SU-DHL-6 (cell line): Measurements from ENCODE around the gene LRP1B.

Source experiments
- H2AFZ ChIP-seq: fragments of 200-600 bp; sonication (generic); 2 replicates; pipeline ENCODE4 v1.6.1; 2014; ENCODE audit warnings: low read depth, mild to moderate bottlenecking, moderate library complexity, mixed read lengths, antibody characterized with exemption, low read length; ENCODE audit not compliant: severe bottlenecking
- H3F3A ChIP-seq: fragments of 200-600 bp; shearing (Covaris generic); 2 replicates; pipeline ENCODE4 v1.6.0; 2016; ENCODE audit warnings: antibody characterized with exemption, mild to moderate bottlenecking; ENCODE audit not compliant: insufficient read depth
- H3K27ac ChIP-seq: fragments of 200-600 bp; sonication (generic); 2 replicates; pipeline ENCODE4 v1.5.1; 2016; ENCODE audit warnings: low read depth, mild to moderate bottlenecking, low read length, moderate library complexity, mixed read lengths
- H3K27me3 ChIP-seq: fragments of 200-600 bp; sonication (generic), shearing (Covaris generic); 2 replicates; pipeline ENCODE4 v1.6.0; 2014; ENCODE audit warnings: mild to moderate bottlenecking, low read length
- H3K36me3 ChIP-seq: fragments of 200-600 bp; sonication (generic); 2 replicates; pipeline ENCODE4 v1.6.1; 2014; ENCODE audit warnings: mild to moderate bottlenecking, low read length, mixed read lengths
- H3K4me2 ChIP-seq: fragments of 300-600, 200-600 bp; shearing (Covaris generic), sonication (generic); 2 replicates; pipeline ENCODE4 v1.6.0; 2014; ENCODE audit warnings: low read length, low read depth, mild to moderate bottlenecking; ENCODE audit not compliant: poor library complexity, severe bottlenecking
- H3K4me3 ChIP-seq: fragments of 200-600 bp; sonication (generic); 2 replicates; pipeline ENCODE4 v1.5.1; 2014; ENCODE audit warnings: antibody characterized with exemption, low read length, mild to moderate bottlenecking, mixed read lengths; ENCODE audit not compliant: insufficient read depth, poor library complexity, severe bottlenecking
- H3K79me2 ChIP-seq: fragments of 200-600 bp; sonication (generic); 2 replicates; pipeline ENCODE4 v1.6.1; 2014; ENCODE audit warnings: mild to moderate bottlenecking, low read length, moderate library complexity; ENCODE audit not compliant: insufficient read depth
- H3K9ac ChIP-seq: fragments of 200-600 bp; sonication (generic); 2 replicates; pipeline ENCODE4 v1.7.0; 2014; ENCODE audit warnings: mild to moderate bottlenecking, low read length
- H3K9me2 ChIP-seq: fragments of 200-600 bp; sonication (generic); replicated peaks from 2 replicates; pipeline ENCODE4 v1.6.1; 2014; ENCODE audit warnings: low read length; ENCODE audit not compliant: insufficient read depth
- H3K9me3 ChIP-seq: fragments of 200-600 bp; sonication (generic); 2 replicates; pipeline ENCODE4 v1.6.1; 2014; ENCODE audit warnings: low read length, mixed read lengths; ENCODE audit not compliant: insufficient read depth
- H4K20me1 ChIP-seq: fragments of 200-600 bp; sonication (generic); 2 replicates; pipeline ENCODE4 v1.6.1; 2014; ENCODE audit warnings: low read depth, mild to moderate bottlenecking, antibody characterized with exemption, low read length, moderate library complexity, mixed read lengths
- EZH2phosphoT487 ChIP-seq: fragments of 200-600 bp; sonication (generic), shearing (Covaris generic); conservative IDR thresholded peaks from 2 replicates; pipeline ENCODE4 v1.6.1; 2018; ENCODE audit warnings: mild to moderate bottlenecking, antibody characterized with exemption, low read length, moderate library complexity, mixed read lengths
- TF ChIP-seq, protein P1 (sequence below): fragments of 200-600 bp; sonication (generic); IDR thresholded peaks from one replicate; pipeline ENCODE4 v1.5.1; 2017; ENCODE audit warnings: antibody characterized with exemption, mild to moderate bottlenecking, low read length, moderate library complexity; ENCODE audit not compliant: insufficient read depth, poor library complexity, severe bottlenecking

Gene LRP1B

DNA sequence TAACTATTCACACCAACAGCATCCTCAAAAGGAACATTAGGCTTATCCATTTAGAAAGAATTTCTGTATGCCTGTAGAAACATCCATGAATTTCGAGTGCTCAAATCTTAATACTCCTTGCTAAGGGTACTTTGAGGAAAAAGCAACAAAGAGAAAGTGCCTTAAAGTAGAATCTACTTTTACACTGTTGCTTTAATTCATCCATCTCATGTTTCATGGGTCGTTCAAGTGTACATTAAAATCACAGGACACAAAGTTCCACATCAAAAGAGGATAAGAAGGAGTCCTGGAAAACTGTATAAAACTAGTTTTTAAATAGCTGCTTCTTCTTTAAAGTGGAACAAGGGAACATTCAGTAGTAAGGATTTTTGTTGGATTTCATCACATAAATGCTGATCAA is 54.5 kb downstream of the LRP1B start:
- Histone ChIP-seq H3K9me3 (no peaks in the 10 kb centered on the region), H3K27me3 (no peaks in the 10 kb centered on the region), H3K27ac (no peak overlapping the region), H3K79me2 (no peaks in the 10 kb centered on the region), H3K4me3 (no peak overlapping the region), H3K4me2 (no peak overlapping the region), H3F3A (no peaks in the 10 kb centered on the region), H3K9ac (no peak overlapping the region), H3K9me2 (no peaks in the 10 kb centered on the region; the same call in 1 of the 2 replicates), H3K36me3 (no peaks in the 10 kb centered on the region), H2AFZ (no peak overlapping the region), H4K20me1 (no peaks in the 10 kb centered on the region)
- TF ChIP-seq EZH2phosphoT487 = no peak
- TF ChIP-seq, protein P1, sequence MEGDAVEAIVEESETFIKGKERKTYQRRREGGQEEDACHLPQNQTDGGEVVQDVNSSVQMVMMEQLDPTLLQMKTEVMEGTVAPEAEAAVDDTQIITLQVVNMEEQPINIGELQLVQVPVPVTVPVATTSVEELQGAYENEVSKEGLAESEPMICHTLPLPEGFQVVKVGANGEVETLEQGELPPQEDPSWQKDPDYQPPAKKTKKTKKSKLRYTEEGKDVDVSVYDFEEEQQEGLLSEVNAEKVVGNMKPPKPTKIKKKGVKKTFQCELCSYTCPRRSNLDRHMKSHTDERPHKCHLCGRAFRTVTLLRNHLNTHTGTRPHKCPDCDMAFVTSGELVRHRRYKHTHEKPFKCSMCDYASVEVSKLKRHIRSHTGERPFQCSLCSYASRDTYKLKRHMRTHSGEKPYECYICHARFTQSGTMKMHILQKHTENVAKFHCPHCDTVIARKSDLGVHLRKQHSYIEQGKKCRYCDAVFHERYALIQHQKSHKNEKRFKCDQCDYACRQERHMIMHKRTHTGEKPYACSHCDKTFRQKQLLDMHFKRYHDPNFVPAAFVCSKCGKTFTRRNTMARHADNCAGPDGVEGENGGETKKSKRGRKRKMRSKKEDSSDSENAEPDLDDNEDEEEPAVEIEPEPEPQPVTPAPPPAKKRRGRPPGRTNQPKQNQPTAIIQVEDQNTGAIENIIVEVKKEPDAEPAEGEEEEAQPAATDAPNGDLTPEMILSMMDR = no peak

DNA sequence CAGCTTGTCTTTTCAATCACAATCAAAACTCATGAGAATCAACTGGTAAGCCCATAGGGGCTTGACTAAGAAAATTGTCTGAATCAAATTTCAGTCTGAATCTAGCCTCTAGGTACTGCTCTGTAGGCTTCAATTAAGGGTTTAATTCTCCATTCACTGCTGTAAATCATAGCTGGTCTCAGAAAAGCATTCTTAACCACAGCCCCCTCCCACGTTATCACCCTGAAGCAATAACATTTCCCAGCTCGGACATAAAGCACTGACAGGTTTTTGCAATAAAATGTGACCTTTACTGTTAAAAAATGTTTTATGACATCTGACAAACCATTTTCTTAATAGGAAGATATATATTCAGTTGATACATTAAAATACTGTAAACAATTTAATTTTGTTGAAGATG is 55.0 kb downstream of the LRP1B start:
- no peaks in the 10 kb centered on the region for H3K36me3 ChIP-seq
- H3K9me2 ChIP-seq = no peaks in the 10 kb centered on the region; the same call in 1 of the 2 replicates
- no peak overlapping the region for H2AFZ ChIP-seq
- no peaks in the 10 kb centered on the region for H3K79me2 ChIP-seq
- H3K4me2 ChIP-seq = no peak overlapping the region
- no peaks in the 10 kb centered on the region for H3K9me3 ChIP-seq
- no peak overlapping the region for H3K4me3 ChIP-seq
- no peaks in the 10 kb centered on the region for H3F3A ChIP-seq
- TF ChIP-seq, protein P1 = no peak
- no peak for TF ChIP-seq EZH2phosphoT487
- no peak overlapping the region for H3K27ac ChIP-seq
- H3K27me3 ChIP-seq = no peaks in the 10 kb centered on the region
- H3K9ac ChIP-seq = no peak overlapping the region
- no peaks in the 10 kb centered on the region for H4K20me1 ChIP-seq

DNA sequence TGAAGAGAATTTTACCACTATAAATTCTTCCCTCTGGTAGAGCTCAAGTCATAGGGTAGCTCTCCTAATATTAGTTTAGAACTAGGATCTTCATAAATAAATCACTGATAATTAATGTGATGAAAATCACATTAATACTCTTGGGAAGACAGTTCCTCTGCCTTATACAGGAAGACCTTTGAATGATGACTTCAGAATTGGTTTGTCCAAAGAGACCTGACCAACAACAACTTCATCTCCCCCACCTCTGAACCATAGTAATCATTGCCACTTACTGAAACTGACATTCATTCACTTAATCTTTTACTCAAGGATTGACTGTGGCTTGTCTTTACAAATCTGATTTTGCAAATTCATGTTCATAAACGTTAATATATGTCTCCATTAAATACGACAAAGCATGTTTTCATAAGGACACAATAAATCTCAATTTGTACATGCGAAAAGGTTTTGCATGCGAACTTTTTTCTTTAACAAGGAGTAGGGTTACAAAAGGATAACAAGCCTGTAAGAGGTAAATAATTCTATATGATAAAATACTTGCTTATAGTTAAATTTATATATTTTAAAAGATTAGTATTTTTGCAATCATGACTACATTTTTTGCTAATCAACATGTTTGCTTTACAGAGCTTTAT is 61.4 kb downstream of the LRP1B start:
- Histone ChIP-seq H3K4me3 (no peak overlapping the region), H3K4me2 (no peak overlapping the region), H3F3A (no peaks in the 10 kb centered on the region), H4K20me1 (no peaks in the 10 kb centered on the region), H2AFZ (no peak overlapping the region), H3K79me2 (no peaks in the 10 kb centered on the region), H3K27me3 (no peaks in the 10 kb centered on the region), H3K36me3 (no peaks in the 10 kb centered on the region), H3K9ac (no peak overlapping the region), H3K27ac (no peak overlapping the region), H3K9me3 (no peaks in the 10 kb centered on the region), H3K9me2 (no peaks in the 10 kb centered on the region)
- no peak for TF ChIP-seq EZH2phosphoT487
- TF ChIP-seq, protein P1 = no peak
